Fibroblast of the aortic adventitia (primary cell): ENCODE results near the gene DSTYK. TPM values are rescaled to one million over a fixed set of nuclear protein-coding genes. Genes with fewer than 3 reads are reported as not detected.
A peak's percentile ranks its signal among the peaks of the same experiment; 100 is the strongest.

Source experiments
- DNase-seq: peaks from one replicate; pipeline ENCODE4 v3.0.0-alpha.2; 2010; ENCODE audit warnings: low read depth
- H3K4me3 ChIP-seq: 2 replicates; pipeline ENCODE4 v1.5.1; 2011; ENCODE audit warnings: low read depth, mild to moderate bottlenecking, control low read depth, low read length, moderate library complexity
- total RNA-seq: library from RNA; depleted of rRNA; stranded (reverse); fragments of >200 nt; gene quantifications from 2 replicates; pipeline ENCODE4 v1.2.3, GENCODE V29; 2012; ENCODE audit warnings: low replicate concordance
- TF ChIP-seq, protein P1 (sequence below): IDR thresholded peaks from 2 replicates; pipeline ENCODE4 v1.5.1; 2011; ENCODE audit warnings: mild to moderate bottlenecking, low read length, control low read depth, inconsistent platforms; ENCODE audit not compliant: insufficient read depth

The DSTYK gene
- total RNA-seq, 1 donor = 16.1 TPM

DNA sequence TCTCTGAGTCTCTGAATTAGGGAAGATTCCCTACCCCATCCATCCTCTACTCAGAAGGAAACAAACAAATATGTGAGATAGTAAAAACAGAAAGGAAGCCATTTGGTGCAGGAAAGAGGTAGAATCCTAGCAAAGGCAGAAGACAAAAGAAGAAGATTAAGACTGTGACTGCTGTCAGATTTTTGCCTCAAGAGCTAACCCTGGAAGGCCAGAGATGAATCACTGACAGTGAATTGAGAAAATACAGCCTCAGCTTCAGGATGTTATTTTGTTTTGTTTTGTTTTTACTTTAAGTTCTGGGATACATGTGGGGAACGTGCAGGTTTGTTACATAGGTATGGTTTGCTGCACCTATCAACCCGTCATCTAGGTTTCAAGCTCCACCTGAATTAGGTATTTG is 31.7 kb downstream of the DSTYK start:
- TF ChIP-seq, protein P1, sequence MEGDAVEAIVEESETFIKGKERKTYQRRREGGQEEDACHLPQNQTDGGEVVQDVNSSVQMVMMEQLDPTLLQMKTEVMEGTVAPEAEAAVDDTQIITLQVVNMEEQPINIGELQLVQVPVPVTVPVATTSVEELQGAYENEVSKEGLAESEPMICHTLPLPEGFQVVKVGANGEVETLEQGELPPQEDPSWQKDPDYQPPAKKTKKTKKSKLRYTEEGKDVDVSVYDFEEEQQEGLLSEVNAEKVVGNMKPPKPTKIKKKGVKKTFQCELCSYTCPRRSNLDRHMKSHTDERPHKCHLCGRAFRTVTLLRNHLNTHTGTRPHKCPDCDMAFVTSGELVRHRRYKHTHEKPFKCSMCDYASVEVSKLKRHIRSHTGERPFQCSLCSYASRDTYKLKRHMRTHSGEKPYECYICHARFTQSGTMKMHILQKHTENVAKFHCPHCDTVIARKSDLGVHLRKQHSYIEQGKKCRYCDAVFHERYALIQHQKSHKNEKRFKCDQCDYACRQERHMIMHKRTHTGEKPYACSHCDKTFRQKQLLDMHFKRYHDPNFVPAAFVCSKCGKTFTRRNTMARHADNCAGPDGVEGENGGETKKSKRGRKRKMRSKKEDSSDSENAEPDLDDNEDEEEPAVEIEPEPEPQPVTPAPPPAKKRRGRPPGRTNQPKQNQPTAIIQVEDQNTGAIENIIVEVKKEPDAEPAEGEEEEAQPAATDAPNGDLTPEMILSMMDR = no peak
- no peak for DNase-seq
- H3K4me3 ChIP-seq = no peak overlapping the region

DNA sequence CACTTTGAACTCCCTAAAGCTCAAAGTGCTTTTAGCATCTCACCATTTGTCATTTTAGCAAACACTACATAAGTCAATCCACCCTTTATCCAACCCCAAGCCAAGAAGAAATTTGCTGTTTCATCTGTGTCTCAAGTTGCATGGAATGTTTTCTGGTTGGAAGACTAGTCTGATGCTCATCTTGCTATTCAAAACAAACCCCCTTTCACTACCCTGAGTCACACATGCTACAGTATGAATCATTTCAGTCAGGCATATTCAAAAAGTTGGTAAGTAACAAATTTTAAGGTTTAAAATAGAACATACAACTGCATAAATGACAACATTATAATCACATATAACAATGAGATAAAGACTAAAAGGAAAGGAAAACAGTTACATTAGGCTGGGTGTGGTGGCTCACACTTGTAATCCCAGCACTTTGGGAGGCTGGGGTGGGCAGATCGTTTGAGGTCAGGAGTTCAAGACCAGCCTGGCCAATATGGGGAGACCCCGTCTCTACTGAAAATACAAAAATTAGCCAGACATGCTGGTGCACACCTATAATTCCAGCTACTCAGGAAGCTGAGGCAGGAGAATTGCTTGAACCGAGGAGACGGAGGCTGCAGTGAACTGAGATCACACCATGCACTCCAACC is 38.7 kb downstream of the DSTYK start:
- H3K4me3 ChIP-seq = no peak overlapping the region
- TF ChIP-seq, protein P1 = no peak
- peak; percentile 96 for DNase-seq

DNA sequence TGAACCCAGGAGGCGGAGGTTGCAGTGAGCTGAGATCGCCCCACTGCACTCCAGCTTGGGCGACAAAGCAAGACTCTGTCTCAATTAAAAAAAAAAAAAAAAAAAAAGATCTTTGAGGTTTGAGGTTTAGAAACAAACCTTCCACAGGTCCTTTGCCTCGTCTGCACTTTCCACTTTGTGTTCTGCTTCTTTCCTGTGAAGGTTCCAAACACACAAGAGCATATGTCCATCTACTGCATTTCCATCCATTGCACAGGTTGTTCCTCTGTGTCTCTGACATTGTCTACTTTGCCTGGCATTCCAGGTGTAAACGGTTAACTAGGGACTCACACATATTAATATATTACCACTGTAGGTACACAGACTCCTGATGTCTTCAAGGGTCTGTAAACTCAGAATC is 40.1 kb downstream of the DSTYK start:
- H3K4me3 ChIP-seq = no peak overlapping the region
- no peak for DNase-seq

DNA sequence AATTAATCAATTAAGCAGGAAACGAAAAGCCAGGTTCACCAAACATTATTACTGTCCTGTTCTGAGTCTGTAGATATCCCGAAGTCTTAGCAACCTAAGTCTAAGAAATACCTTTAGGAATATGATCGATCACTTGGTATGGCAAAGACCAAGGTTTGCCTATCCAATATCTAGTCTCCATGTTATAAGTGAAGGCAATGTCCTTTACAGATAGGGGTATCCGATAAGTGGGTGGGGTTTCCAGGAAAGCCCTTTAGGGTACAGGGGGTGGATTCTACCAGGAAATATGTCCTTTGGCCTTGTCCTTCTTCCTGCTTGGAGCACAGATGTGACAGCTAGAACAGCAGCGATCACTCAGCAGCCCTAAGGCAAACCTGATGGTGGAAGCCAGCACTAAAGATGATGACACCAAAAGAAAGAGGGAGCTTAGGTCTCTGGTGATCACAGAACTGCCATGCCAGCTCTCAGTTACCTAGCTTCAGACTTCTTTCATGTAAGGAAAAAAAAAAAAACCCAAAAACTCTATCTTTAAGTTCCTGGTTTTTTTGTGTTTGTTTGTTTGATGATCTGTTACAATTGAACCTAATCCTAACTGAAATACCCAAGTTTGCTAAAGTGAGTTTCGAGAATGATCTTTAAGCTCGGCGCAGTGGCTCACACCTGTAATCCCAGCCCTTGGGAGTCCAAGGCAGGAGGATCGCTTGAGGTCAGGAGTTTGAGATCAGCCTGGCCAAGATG is 40.8 kb downstream of the DSTYK start:
- H3K4me3 ChIP-seq = no peak overlapping the region
- DNase-seq = no peak
- TF ChIP-seq, protein P1 = no peak

More for the DNA sequence above, 40.1 kb downstream of the DSTYK start:
- TF ChIP-seq, protein P1 = no peak

GRCh38 chr1:205169248-205169647 is 42.3 kb downstream of the DSTYK start:
- no peak overlapping the region for H3K4me3 ChIP-seq
- no peak for DNase-seq
- TF ChIP-seq, protein P1 = no peak

- H3K4me3 ChIP-seq = no peak overlapping the region
- TF ChIP-seq, protein P1 = no peak
- no peak for DNase-seq
These were observed 43.2 kb downstream of the DSTYK start for GRCh38 chr1:205168291-205168690.
